PC-9 (cell line): Measurements from ENCODE around the gene COIL. TPM values are rescaled to one million over a fixed set of nuclear protein-coding genes. Genes with fewer than 3 reads are reported as not detected.

Experiments used
- BruUV-seq: library from RNA; stranded (reverse); fragments of 400-500 nt; replicated peaks from 2 replicates; lab custom pipeline; 2021; lab: Mats Ljungman, UMichigan
- CTCF ChIA-PET: fragments of 300-600 bp; sonication (Branson Sonifier 250); formaldehyde crosslinking; loops from one replicate; lab custom pipeline; 2022; ENCODE audit warnings: antibody characterized with exemption; lab: Charles Lee
- POLR2A ChIA-PET: fragments of 300-600 bp; sonication (Branson Sonifier 250); formaldehyde crosslinking; loops from one replicate; lab custom pipeline; 2022; ENCODE audit warnings: antibody characterized with exemption; ENCODE audit not compliant: unreplicated experiment; lab: Charles Lee
- DNase-seq, 2 experiments: peaks; one replicate each; pipeline versions ENCODE4 v3.0.0 to v3.0.0-alpha.2; 2015 to 2022; ENCODE audit warnings: mixed read lengths in 1 of 2
- H2AFZ ChIP-seq: fragments of 200-600 bp; sonication (generic); 2 replicates; pipeline ENCODE4 v1.8.1; 2017; ENCODE audit warnings: antibody characterized with exemption
- H3F3A ChIP-seq: fragments of 200-600 bp; sonication (generic); 2 replicates; pipeline ENCODE4 v1.8.1; 2017; ENCODE audit warnings: antibody characterized with exemption, mild to moderate bottlenecking, low read depth; ENCODE audit not compliant: insufficient read depth
- H3K27ac ChIP-seq: fragments of 200-600 bp; sonication (generic); 2 replicates; pipeline ENCODE4 v1.6.1; 2016; ENCODE audit warnings: mixed run types
- H3K27me3 ChIP-seq: fragments of 200-600 bp; sonication (generic); 2 replicates; pipeline ENCODE4 v1.6.1; 2016; ENCODE audit warnings: low read depth, mixed run types; ENCODE audit not compliant: insufficient read depth
- H3K36me3 ChIP-seq: fragments of 200-600 bp; sonication (generic); 2 replicates; pipeline ENCODE4 v1.6.1; 2016; ENCODE audit warnings: low read depth, mixed run types
- H3K4me1 ChIP-seq: fragments of 200-600 bp; sonication (generic); replicated peaks from 2 replicates; pipeline ENCODE4 v1.6.1; 2016; ENCODE audit warnings: mixed run types; ENCODE audit not compliant: insufficient read depth
- H3K4me2 ChIP-seq: fragments of 200-600 bp; sonication (generic); 2 replicates; pipeline ENCODE4 v1.6.1; 2017; ENCODE audit warnings: mixed run types
- H3K4me3 ChIP-seq: fragments of 200-600 bp; sonication (generic); 2 replicates; pipeline ENCODE4 v1.6.1; 2016; ENCODE audit warnings: mixed run types
- H3K79me2 ChIP-seq: fragments of 200-600 bp; sonication (generic); 2 replicates; pipeline ENCODE4 v1.6.1; 2017; ENCODE audit warnings: low read depth, mixed run types
- H3K9me2 ChIP-seq: fragments of 200-600 bp; sonication (generic); 2 replicates; pipeline ENCODE4 v1.8.1; 2017; ENCODE audit warnings: mild to moderate bottlenecking; ENCODE audit not compliant: insufficient read depth
- H3K9me3 ChIP-seq: fragments of 200-600 bp; sonication (generic); 2 replicates; pipeline ENCODE4 v1.8.1; 2016; ENCODE audit warnings: low read depth; ENCODE audit not compliant: insufficient read depth
- H4K20me1 ChIP-seq: fragments of 200-600 bp; sonication (generic); 2 replicates; pipeline ENCODE4 v1.8.1; 2017; ENCODE audit not compliant: insufficient read depth
- EZH2 ChIP-seq: fragments of 200-600 bp; sonication (generic); IDR thresholded peaks from 2 replicates; pipeline ENCODE4 v1.8.0; 2017; ENCODE audit warnings: antibody characterized with exemption, low read depth
- intact Hi-C: fragments of 100-400 bp; cut with micrococcal nuclease; formaldehyde crosslinking; loops from one replicate; pipeline ENCODE4 v1.10.0; 2022; ENCODE audit not compliant: unreplicated experiment
- total RNA-seq: library from RNA; stranded (reverse); gene quantifications from 2 replicates; pipeline ENCODE4 v1.2.3, GENCODE V29; 2021
- TF ChIP-seq, protein P1 (sequence below): fragments of 200-600 bp; sonication (generic); conservative IDR thresholded peaks from 2 replicates; pipeline ENCODE4 v1.6.1; 2017; ENCODE audit warnings: mixed run types, antibody characterized with exemption, mild to moderate bottlenecking, moderate library complexity

Gene COIL
- total RNA-seq, 1 experiment from 2014 or later: 19.0 TPM

DNA sequence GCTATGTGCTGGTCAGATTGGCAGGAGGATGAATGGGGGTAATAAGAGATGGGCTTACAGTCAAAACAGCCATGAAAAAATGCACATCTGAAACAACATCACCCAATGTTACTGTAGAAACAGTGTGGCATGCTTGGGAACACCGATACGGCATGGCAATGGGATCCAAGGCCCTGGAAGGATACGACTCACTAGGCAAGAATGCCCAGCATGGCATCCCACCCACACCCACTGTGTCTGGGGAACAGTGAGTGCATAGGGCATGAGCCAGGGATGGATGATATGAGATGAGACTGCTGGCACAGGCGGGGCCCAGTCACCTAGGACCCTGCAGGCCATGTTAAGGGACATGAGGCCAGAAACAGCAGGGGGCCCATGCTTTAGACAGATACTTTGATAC, 58.5 kb downstream of the COIL start:
- Histone ChIP-seq H3K27me3 (no peaks in the 10 kb centered on the region), H3K36me3 (peaks cover 57% of the 10 kb centered on the region), H3K4me2 (no peak overlapping the region), H2AFZ (no peak overlapping the region), H3K4me3 (no peak overlapping the region), H4K20me1 (peaks cover 20% of the 10 kb centered on the region), H3K79me2 (peaks cover 3% of the 10 kb centered on the region; the same call in 1 of the 2 replicates), H3K9me3 (no peaks in the 10 kb centered on the region), H3K9me2 (no peaks in the 10 kb centered on the region), H3K4me1 (0 out of 2 replicates have a peak, but pooled peaks cover 6% of the 10 kb centered on the region), H3K27ac (no peak overlapping the region), H3F3A (no peaks in the 10 kb centered on the region)
- intact Hi-C loops: no loop called here
- CTCF ChIA-PET: no interaction called here
- TF ChIP-seq EZH2: no peak
- TF ChIP-seq, protein P1, sequence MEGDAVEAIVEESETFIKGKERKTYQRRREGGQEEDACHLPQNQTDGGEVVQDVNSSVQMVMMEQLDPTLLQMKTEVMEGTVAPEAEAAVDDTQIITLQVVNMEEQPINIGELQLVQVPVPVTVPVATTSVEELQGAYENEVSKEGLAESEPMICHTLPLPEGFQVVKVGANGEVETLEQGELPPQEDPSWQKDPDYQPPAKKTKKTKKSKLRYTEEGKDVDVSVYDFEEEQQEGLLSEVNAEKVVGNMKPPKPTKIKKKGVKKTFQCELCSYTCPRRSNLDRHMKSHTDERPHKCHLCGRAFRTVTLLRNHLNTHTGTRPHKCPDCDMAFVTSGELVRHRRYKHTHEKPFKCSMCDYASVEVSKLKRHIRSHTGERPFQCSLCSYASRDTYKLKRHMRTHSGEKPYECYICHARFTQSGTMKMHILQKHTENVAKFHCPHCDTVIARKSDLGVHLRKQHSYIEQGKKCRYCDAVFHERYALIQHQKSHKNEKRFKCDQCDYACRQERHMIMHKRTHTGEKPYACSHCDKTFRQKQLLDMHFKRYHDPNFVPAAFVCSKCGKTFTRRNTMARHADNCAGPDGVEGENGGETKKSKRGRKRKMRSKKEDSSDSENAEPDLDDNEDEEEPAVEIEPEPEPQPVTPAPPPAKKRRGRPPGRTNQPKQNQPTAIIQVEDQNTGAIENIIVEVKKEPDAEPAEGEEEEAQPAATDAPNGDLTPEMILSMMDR: no peak
- no TSS peak for BruUV-seq
- DNase-seq: peak in 1 of 2 experiments; percentile 73
- POLR2A ChIA-PET: interaction anchor here (0.6 kb wide), 1 partner anchor 31 kb away, joined by 5 read pairs; no protein-coding TSS in a partner anchor

DNA sequence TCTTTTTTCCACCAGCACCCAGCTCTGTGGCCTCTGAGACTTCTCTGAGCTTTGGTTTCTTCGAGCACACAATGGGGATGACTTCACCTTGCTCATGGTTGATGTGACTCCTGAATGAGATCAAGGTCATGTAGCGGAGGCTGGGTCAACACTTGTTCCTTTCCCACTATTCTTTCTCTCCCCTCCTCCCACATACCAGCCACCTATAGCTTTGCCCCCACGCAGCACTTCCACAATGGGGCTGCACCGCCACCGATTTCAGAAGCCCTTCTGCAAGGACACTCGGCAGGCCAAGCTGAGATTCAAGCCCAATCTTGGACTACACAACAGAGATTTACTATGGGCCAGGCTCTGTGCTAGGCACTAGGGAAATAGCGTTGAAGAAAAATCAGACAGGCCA, 61.4 kb downstream of the COIL start:
- TF ChIP-seq EZH2: no peak
- TF ChIP-seq, protein P1: no peak
- POLR2A ChIA-PET: no interaction called here
- Histone ChIP-seq H3K4me2 (no peak overlapping the region), H3K4me1 (0 out of 2 replicates have a peak, but pooled peaks cover 6% of the 10 kb centered on the region), H4K20me1 (peaks cover 16% of the 10 kb centered on the region), H3K9me2 (no peaks in the 10 kb centered on the region), H3K9me3 (no peaks in the 10 kb centered on the region), H2AFZ (no peak overlapping the region), H3K4me3 (no peak overlapping the region), H3K79me2 (no peaks in the 10 kb centered on the region), H3K36me3 (peaks cover 48% of the 10 kb centered on the region), H3K27me3 (no peaks in the 10 kb centered on the region), H3K27ac (no peak overlapping the region), H3F3A (no peaks in the 10 kb centered on the region)
- intact Hi-C loops: loop anchor here (5.0 kb wide), 1 partner anchor 62 kb away; no protein-coding TSS in a partner anchor
- CTCF ChIA-PET: interaction anchor here (0.6 kb wide), 1 partner anchor 1121 kb away, joined by 10 read pairs; no protein-coding TSS in a partner anchor
- no peak for DNase-seq
- BruUV-seq: no TSS peak

DNA sequence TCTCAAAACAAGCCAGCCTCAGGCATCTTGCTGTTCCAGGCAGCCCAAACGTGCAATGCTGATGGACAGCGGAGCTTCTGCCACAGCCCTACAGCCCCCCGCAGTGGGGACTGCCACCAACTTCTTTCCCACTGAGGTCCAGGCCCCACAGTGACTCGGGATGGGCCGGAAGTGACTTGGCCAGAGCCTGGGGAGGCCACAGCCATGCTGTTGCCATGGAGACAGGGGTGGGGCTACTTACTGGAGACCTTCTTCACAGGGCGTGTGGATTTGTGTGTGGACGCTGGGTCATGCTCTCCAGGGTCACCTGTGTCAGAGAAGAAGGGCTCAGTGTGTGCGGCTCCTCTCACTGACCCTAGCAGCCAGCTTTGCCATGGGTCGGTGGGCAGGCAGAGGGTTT, 62.0 kb downstream of the COIL start:
- Histone ChIP-seq H3K4me3 (no peak overlapping the region), H3K79me2 (no peaks in the 10 kb centered on the region), H3K27ac (no peak overlapping the region), H3K9me3 (no peaks in the 10 kb centered on the region), H3K36me3 (peaks cover 44% of the 10 kb centered on the region), H3K9me2 (no peaks in the 10 kb centered on the region), H3K4me2 (no peak overlapping the region), H3K27me3 (no peaks in the 10 kb centered on the region), H4K20me1 (peaks cover 13% of the 10 kb centered on the region), H3F3A (no peaks in the 10 kb centered on the region), H2AFZ (no peak overlapping the region), H3K4me1 (0 out of 2 replicates have a peak, but pooled peaks cover 6% of the 10 kb centered on the region)
- no TSS peak for BruUV-seq
- ChIA-PET POLR2A (no interaction called here), CTCF (interaction anchor here (0.6 kb wide), 1 partner anchor 1121 kb away, joined by 10 read pairs; no protein-coding TSS in a partner anchor)
- TF ChIP-seq EZH2: no peak
- TF ChIP-seq, protein P1: no peak
- intact Hi-C loops: loop anchor here (5.0 kb wide), 1 partner anchor 62 kb away; no protein-coding TSS in a partner anchor
- no peak for DNase-seq
